HG02610 (cell line): ENCODE measurements around the gene MAFG.

Source experiments
- ATAC-seq: cut with Tn5 transposase; IDR thresholded peaks from one replicate; pipeline ENCODE4 v1.9.1; 2021; ENCODE audit warnings: mild to moderate bottlenecking, moderate library complexity; ENCODE audit not compliant: unreplicated experiment

MAFG gene

DNA sequence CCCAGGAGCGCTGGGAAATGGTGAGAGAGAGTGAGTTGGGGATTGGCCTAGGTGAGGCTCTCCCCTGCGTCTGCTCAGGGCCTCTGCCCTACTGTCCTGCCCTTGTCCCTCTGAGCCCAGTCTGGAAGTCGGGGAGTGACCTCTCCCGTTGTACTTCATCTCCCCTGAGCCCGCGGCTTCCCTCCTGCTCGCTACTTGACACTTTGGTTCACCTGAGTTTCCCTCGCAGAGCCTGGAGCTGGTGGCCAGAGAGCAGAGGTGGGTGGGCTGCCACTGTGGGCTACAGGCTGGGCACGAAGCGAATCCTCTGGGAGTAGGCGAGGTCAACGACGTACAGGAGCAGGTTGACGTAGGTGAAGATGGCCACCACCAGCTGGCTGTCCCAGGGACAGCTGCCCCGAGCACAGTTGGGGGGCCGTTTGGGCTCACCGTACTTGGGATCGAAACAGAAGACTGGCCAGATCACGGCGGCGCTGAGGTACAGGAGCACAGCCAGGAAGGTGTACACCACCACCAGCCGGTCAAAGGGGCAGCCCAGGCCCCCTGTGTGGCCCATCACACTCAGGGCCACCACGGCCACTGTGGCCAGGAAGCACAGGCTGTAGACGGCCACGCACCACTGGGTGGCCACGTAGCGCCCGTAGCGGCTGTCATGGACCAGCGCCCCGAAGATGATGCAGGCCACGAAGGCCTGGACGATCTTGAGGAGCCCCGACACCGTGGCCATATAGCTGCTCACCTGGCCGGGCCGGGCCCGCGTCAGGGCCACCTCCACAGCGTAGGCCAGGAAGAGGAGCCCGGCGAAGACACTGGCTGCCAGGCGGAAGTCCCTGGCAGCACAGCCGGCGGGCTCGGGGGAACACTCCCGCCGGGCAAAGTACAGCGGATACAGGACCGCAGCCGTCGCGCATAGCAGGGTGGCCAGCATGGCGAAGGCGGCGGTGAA, 13.3 kb upstream of the MAFG start:
- no peak for ATAC-seq

- no peak for ATAC-seq
Observed at GRCh38 chr17:81939881-81940385, 12.4 kb upstream of the MAFG start.

DNA sequence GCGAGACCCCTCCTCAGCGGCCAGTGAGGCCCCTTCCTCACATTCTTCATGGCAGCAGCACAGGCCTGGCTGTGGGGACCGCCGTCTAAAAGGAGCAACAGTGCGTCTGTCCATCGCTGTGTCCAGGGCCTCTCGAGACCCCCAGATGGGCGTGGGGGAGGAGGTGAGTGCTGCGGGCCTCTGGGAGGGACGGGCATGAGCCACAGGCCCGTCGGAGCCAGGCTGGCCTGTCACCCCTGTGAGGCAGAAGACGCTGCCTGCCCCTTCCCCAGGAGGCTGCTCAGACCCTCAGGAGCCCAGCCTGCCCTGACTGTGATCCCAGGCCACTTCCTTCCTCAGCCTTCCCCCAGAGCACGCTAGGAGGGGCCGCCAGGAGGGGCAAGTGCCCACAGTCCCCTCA, 11.7 kb upstream of the MAFG start:
- ATAC-seq: no peak

GRCh38 chr17:81935709-81936084, 8.2 kb upstream of the MAFG start:
- ATAC-seq: no peak

DNA sequence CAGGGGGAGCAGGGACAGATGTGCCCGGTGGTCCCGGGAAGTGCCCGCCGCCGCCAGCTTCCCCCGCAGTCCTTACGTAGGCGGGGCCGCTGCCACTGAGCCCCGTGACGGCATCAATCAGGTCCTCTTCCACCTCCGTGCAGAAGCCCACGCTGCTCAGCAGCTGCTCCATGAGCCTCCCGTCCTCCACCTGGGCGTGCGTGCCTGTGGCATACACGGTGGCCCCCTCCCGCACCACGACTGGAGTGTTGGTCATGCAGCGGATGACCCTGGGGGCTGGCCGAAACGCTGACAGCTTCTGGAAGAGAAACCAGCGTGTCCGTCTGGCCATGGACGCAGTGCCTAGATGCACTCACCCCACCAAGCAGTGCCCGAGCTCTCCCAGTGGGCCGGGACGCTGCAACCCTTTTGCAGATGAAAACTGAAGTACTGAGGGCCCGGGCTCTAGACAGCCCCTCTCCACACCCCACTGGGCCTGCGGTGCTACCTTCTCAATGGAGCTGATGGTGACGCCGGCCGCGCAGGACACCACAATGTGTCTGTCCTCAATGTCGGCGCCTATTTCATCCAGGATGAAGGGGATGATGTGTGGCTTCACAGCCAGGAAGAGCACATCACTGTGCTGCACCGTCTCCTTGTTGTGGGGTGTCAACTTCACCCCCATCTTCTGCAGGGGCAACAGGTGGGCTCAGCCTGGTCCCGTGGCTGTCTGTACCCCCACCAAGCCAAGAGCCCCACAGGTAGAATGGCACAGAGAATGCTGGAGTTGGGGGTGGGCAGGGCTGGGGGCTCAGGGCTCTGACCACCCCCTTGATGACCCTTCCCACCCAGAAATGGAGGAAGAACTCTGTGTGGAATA, 7.5 kb upstream of the MAFG start:
- no peak for ATAC-seq

DNA sequence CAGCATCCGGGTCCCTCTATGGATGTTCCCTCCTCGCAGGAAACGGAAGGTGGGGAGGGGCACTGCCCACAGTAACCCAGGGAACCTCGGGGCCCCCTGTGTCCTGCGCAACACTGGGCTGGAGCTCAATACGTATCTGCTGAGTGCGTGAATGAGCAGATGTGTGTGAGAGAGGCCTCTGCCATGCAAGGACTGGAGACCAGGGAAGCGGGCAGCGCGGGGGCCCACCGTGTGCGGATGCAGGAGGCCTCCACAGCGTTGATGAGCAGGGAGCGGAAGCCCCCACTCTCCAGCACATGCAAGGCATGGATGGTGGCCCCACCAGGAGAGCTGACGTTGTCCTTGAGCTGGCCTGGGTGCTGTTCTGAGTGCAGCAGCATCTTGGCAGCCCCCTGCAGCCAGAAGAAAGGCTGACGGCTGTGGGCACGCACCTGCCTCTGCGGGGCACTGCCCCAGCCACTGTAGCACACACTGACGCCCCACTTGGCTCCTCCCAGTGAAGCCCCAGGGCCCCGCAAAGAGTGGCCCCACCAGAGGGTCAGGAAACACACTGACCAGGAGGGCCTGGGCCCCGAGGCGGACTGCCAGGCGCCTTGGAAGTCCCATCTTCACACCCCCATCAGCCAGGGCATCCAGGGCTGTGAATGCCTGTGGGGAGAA, 6.7 kb upstream of the MAFG start:
- ATAC-seq: no peak

DNA sequence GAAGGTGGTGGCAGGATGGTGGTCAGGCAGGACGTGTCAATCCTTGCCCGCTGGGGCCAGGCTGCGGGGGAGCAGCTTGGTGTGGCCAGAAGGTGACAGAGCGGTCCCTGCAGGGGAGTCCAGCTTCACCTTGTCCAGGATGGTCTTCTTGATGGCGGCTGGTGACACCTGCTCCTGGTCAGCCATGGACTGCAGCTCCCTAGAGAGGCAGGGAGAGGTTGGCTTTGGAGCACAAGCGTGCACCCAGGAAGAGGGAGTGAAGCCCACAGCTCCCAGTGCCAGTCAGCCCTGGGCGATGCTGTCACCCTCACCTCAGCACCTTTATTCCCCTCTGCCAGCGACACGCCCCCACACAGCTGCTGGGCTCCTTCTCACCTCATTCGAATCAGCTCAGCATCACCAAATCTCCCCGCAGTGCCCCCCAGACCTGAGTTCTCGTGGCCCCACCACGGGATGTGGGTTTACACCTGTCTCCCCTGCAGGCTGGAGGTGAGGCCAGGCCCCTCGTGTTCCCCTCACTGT, 5.7 kb upstream of the MAFG start:
- no peak for ATAC-seq

GRCh38 chr17:81932333-81932983, 4.9 kb upstream of the MAFG start:
- ATAC-seq: no peak

DNA sequence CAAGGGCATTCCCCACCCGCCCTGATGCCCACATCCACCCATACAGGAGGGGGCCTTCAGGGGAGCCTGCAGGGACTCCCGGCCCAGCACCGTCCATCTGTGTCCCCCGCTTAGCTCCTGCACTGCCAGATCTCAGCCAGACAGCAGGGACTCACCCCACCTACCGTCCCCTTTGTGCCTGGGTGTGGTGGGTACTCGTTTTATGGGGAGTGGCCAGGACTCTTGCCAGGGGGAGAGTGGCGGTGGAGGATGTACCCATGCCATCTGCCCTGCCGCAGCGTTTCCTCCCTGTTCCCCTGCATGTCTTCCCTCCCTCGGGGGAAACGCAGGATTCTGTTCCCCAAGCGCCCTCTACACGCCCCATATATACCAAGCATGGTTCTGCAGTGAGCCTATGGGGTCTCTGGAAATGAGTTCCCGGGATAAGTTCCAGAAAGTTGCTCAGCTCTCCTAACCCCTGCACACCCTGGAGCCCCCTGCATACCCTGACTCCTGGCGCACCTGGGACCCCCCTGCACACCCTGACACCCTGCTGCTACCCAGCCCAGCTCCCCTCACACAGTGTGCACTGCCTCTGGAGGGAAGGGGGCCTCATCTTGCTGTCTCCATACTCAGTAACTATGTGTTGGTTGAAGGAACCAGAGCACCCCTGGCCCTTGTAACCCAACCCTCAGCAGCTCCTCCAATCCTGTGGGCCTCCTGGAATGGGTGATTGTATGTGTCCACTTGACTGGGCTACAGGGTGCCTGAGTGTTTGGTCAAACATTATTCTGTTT, 4.2 kb upstream of the MAFG start:
- ATAC-seq: no peak

GRCh38 chr17:81931189-81931556, 3.6 kb upstream of the MAFG start:
- ATAC-seq: no peak

- no peak for ATAC-seq
Observed at GRCh38 chr17:81930142-81931125, 2.9 kb upstream of the MAFG start.

GRCh38 chr17:81929253-81930141, 2.0 kb upstream of the MAFG start:
- no peak for ATAC-seq

- ATAC-seq: no peak
Observed at GRCh38 chr17:81928544-81929252, 1.2 kb upstream of the MAFG start.

DNA sequence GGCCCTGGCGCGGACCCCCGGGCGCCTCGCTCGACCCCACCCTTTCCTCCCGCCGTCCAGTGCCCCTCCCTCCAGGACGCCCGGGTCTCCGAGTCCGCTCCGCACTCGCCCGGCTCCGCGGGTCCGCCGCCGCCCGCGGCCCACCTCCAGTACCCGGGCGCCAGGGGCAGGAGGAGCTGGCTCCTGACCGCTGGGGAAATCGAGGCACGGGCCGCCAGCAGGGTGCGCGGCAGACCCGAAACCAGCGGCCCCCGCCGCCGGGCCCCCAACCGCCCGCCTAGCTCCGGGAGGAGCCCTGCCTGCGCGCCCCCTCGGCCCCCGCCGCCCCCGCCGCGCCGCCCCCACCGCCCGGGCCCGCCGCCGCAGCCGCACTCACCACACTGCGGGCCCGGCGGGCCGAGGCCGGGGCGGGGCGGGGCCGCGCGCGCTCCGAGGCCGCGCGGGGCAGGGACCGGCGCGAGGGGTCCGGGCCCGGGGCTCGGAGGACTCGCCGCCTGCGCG, 333 bp downstream of the MAFG start:
- no peak for ATAC-seq

GRCh38 chr17:81926451-81927151, 934 bp downstream of the MAFG start:
- ATAC-seq: no peak

DNA sequence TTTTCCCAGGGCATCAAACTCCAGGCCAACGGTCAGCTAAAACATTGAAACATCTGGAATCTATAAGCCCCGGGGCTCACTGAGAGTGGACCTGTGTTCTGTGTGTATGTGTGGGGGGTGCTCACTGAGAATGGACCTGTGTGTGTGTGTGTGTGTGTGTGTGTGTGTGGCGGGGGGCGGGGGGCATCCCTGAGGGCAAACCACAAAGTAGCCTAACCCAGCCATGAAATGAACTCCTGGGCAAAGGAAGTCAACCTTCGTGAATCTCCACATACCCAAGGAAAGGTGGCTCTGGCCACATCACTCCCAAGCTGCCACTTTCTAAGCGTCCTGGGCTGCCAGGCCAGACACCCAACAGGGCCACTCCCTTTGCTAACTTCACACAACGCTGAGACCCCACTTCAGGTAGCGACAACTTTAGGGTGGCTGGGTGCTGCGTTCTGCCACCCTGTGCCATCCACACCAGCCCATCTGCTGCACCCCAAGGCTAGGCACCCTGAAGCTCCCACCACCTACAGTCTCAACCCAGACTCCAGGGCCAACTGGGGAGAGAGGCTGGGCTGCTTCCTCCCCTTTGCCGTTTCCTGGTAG, 1.6 kb downstream of the MAFG start:
- no peak for ATAC-seq
